HEK293 (cell line): ENCODE results near the gene TCAP.

Source experiments
- CTCF ChIP-seq: fragments of 450-650 bp; formaldehyde crosslinking; IDR thresholded peaks from 2 replicates; pipeline ENCODE4 v1.5.1; 2016; ENCODE audit warnings: missing biosample characterization, missing genetic modification characterization
- KLF16 ChIP-seq: fragments of 450-650 bp; formaldehyde crosslinking; IDR thresholded peaks from 2 replicates; pipeline ENCODE4 v1.5.1; 2017; ENCODE audit warnings: missing biosample characterization, missing genetic modification characterization
- REST ChIP-seq: fragments of 450-650 bp; formaldehyde crosslinking; IDR thresholded peaks from 2 replicates; pipeline ENCODE4 v1.5.1; 2016; ENCODE audit warnings: missing biosample characterization, missing genetic modification characterization
- TSHZ1 ChIP-seq: fragments of 450-650 bp; formaldehyde crosslinking; IDR thresholded peaks from 2 replicates; pipeline ENCODE4 v1.5.1; 2016; ENCODE audit warnings: missing biosample characterization, missing genetic modification characterization, borderline replicate concordance
- YY1 ChIP-seq: fragments of 450-650 bp; formaldehyde crosslinking; IDR thresholded peaks from 2 replicates; pipeline ENCODE4 v1.5.1; 2018; ENCODE audit warnings: missing biosample characterization, missing genetic modification characterization
- ZBTB26 ChIP-seq: fragments of 450-650 bp; formaldehyde crosslinking; optimal IDR thresholded peaks from 2 replicates; pipeline ENCODE3; 2016; ENCODE audit warnings: missing biosample characterization, mild to moderate bottlenecking, missing genetic modification characterization
- ZBTB7A ChIP-seq: fragments of 450-650 bp; formaldehyde crosslinking; IDR thresholded peaks from 2 replicates; pipeline ENCODE4 v1.5.1; 2016; ENCODE audit warnings: low read depth, missing biosample characterization, missing genetic modification characterization
- ZFP37 ChIP-seq: fragments of 450-650 bp; formaldehyde crosslinking; IDR thresholded peaks from 2 replicates; pipeline ENCODE4 v1.5.1; 2016; ENCODE audit warnings: missing biosample characterization, missing genetic modification characterization
- ZNF324 ChIP-seq: fragments of 450-650 bp; formaldehyde crosslinking; IDR thresholded peaks from 2 replicates; pipeline ENCODE4 v1.5.1; 2016; ENCODE audit warnings: missing biosample characterization, missing genetic modification characterization
- ZNF335 ChIP-seq: fragments of 450-650 bp; formaldehyde crosslinking; conservative IDR thresholded peaks from 2 replicates; pipeline ENCODE4 v1.5.1; 2016; ENCODE audit warnings: missing biosample characterization, missing genetic modification characterization
- ZNF48 ChIP-seq: fragments of 450-650 bp; formaldehyde crosslinking; IDR thresholded peaks from 2 replicates; pipeline ENCODE4 v1.5.1; 2016; ENCODE audit warnings: missing biosample characterization, missing genetic modification characterization
- ZNF561 ChIP-seq: fragments of 450-650 bp; IDR thresholded peaks from 2 replicates; pipeline ENCODE4 v1.5.1; 2018; ENCODE audit warnings: missing biosample characterization, missing genetic modification characterization, borderline replicate concordance
- ZNF629 ChIP-seq: fragments of 450-650 bp; formaldehyde crosslinking; IDR thresholded peaks from 2 replicates; pipeline ENCODE4 v1.5.1; 2017; ENCODE audit warnings: missing biosample characterization, missing genetic modification characterization
- ZNF670 ChIP-seq: fragments of 450-650 bp; formaldehyde crosslinking; IDR thresholded peaks from 2 replicates; pipeline ENCODE4 v1.5.1; 2016; ENCODE audit warnings: missing biosample characterization, missing genetic modification characterization, low read depth

GRCh38 chr17:39706921-39707337 lies 41.8 kb downstream of the TCAP start:
- TF ChIP-seq ZFP37 (tag by site-specific recombination) (no peak), YY1 (no peak), CTCF (no peak), ZBTB26 (tag by site-specific recombination) (no peak), ZNF670 (no peak), ZBTB7A (no peak), KLF16 (tag by site-specific recombination) (no peak), ZNF324 (tag by site-specific recombination) (no peak), REST (tag by site-specific recombination) (no peak), ZNF629 (no peak), ZNF335 (no peak), ZNF48 (tag by site-specific recombination) (no peak), TSHZ1 (tag by site-specific recombination) (no peak), ZNF561 (tag by site-specific recombination) (no peak)
